ENCODE data around the gene MSRB3. TPM values are rescaled to one million over a fixed set of nuclear protein-coding genes. Genes with fewer than 3 reads are reported as not detected.

Gene MSRB3
- total RNA-seq, 3 donors from 2014 or later, result 8.1 to 154 (median 18.3) TPM

DNA sequence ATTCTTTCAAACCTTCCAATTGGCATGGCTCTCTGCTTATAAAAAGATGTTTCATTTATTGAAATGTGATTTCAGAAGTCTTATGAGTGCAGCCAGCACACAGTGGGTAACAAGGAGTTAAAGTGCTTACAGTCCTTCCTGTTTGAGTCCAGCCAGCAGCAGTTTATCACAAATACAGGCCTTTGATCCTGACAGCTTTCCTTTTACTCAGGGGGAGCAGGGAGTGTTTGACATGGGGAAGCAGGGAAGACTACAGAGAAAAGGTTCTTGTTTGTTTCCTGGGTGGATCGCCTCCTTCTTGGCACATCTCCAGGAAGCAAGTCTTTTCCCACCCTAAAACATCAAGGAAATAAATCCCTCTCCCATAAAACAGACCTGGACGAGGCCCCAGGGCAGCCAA, 216.1 kb downstream of the MSRB3 start:
- no peaks in the 10 kb centered on the region for H3K36me3 ChIP-seq (ENCODE audit: low read depth)
- no peak for DNase-seq
- TF ChIP-seq, protein P1, sequence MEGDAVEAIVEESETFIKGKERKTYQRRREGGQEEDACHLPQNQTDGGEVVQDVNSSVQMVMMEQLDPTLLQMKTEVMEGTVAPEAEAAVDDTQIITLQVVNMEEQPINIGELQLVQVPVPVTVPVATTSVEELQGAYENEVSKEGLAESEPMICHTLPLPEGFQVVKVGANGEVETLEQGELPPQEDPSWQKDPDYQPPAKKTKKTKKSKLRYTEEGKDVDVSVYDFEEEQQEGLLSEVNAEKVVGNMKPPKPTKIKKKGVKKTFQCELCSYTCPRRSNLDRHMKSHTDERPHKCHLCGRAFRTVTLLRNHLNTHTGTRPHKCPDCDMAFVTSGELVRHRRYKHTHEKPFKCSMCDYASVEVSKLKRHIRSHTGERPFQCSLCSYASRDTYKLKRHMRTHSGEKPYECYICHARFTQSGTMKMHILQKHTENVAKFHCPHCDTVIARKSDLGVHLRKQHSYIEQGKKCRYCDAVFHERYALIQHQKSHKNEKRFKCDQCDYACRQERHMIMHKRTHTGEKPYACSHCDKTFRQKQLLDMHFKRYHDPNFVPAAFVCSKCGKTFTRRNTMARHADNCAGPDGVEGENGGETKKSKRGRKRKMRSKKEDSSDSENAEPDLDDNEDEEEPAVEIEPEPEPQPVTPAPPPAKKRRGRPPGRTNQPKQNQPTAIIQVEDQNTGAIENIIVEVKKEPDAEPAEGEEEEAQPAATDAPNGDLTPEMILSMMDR (IDR thresholded peaks at IDR 0.05), result no peak
- no peak overlapping the region for H3K4me3 ChIP-seq
- no peaks in the 10 kb centered on the region for H3K9me3 ChIP-seq
- intact Hi-C loops (cut with DNase I, micrococcal nuclease), result no loop called here
- H3K4me1 ChIP-seq (ENCODE audit: low read depth), result no peaks in the 10 kb centered on the region
- peak; percentile 29 for ATAC-seq

DNA sequence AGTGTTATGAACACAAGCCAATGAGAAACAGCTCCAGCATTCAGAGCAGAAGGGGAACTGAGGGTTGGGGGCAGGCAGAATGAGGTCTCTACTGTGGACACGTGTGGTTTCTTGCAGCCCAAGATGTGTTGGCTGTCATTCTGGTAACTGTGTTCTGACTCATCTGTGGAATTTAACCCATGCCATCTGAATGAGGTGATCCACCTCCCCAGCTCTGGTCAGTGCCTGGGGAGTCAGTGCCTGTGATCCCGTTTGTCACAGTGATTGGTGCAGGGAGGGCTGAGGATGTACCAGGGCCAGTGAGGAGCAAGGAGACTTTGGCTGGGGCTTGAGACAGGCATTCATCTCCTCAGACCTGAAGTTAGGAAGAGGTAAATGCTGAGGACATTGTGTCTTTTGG, 216.8 kb downstream of the MSRB3 start:
- no peaks in the 10 kb centered on the region for H3K4me1 ChIP-seq (ENCODE audit: low read depth)
- ATAC-seq (no peak), DNase-seq (no peak)
- H3K36me3 ChIP-seq (ENCODE audit: low read depth), result no peaks in the 10 kb centered on the region
- TF ChIP-seq, protein P1 (IDR thresholded peaks at IDR 0.05), result no peak
- intact Hi-C loops (cut with DNase I, micrococcal nuclease), result no loop called here
- no peak overlapping the region for H3K4me3 ChIP-seq
- no peaks in the 10 kb centered on the region for H3K9me3 ChIP-seq

DNA sequence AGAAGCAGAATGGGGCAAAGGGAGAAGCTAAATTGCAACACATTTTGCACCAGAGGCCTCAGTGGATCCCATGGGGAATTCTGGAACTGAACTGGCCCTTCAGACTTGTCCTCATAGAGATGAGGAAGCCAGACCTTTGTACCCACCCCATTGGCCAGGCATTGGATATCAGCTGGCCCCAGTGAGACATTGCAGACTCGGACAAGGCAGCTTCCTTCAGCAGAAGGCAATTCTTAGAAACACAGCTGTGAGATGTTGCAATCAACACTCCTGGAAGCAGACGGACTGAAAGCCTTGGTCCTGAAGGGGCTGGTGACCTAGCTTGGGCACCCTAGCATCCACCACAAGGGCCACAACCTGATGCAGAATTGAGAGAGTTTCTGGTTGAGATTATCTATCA, 218.1 kb downstream of the MSRB3 start:
- Histone ChIP-seq H3K4me1 (ENCODE audit: low read depth) (no peaks in the 10 kb centered on the region), H3K36me3 (ENCODE audit: low read depth) (no peaks in the 10 kb centered on the region), H3K9me3 (no peaks in the 10 kb centered on the region), H3K4me3 (no peak overlapping the region)
- intact Hi-C loops (cut with DNase I, micrococcal nuclease), result no loop called here
- DNase-seq (no peak), ATAC-seq (no peak)
- TF ChIP-seq, protein P1 (IDR thresholded peaks at IDR 0.05), result no peak

DNA sequence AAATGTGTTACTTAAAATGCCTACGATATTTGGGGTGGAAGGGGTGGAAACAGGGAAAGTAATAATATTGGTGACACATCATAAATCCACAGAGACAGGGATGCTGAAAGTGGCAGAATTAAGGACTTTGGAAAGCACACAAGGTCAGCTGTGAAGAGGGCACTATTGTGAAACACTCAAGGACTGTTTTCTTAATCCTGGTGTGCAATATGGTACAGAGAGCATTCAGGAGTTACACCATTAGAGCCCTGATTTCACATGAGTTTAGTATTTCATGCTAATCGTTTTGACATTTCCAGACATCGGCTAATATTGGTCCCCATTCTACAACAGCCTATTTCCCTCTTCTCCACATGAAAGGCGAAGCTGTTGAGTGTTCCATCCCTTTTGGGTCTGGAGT, 219.2 kb downstream of the MSRB3 start:
- no peak for ATAC-seq
- intact Hi-C loops (cut with DNase I, micrococcal nuclease), result no loop called here

DNA sequence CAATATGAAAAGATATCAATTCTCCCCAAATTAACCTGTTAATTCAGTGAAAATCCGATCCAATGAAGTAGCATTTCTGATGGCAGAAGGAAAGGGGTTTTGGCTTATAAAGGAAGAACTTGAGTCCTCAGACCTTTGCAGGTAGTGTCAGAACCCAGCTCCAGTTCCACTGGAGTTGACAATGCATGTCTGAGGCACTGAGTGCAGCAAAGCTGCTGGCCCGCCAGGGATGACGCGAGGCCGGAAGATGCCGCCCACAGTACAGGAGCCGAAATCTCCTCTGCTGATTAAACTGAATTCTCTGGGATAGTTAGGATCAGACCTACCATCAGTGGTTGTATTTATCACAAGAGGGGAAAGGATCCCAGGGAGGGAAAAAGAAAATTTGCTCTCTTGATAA, 220.7 kb downstream of the MSRB3 start:
- ATAC-seq, result no peak
- Histone ChIP-seq H3K4me3 (no peak overlapping the region), H3K36me3 (ENCODE audit: low read depth) (no peaks in the 10 kb centered on the region), H3K4me1 (ENCODE audit: low read depth) (no peaks in the 10 kb centered on the region), H3K9me3 (no peaks in the 10 kb centered on the region)
- no peak for DNase-seq
- TF ChIP-seq, protein P1 (IDR thresholded peaks at IDR 0.05), result no peak
- intact Hi-C loops (cut with DNase I, micrococcal nuclease), result no loop called here

More for the DNA sequence above, 219.2 kb downstream of the MSRB3 start:
- Histone ChIP-seq H3K36me3 (ENCODE audit: low read depth) (no peaks in the 10 kb centered on the region), H3K4me3 (no peak overlapping the region), H3K9me3 (no peaks in the 10 kb centered on the region), H3K4me1 (ENCODE audit: low read depth) (no peaks in the 10 kb centered on the region)
- TF ChIP-seq, protein P1 (IDR thresholded peaks at IDR 0.05), result no peak
- no peak for DNase-seq
